Endothelial cell of umbilical vein (primary cell): ENCODE measurements around the gene MIX23.

Source experiments
- EZH2 ChIP-seq: IDR thresholded peaks from 2 replicates; pipeline ENCODE4 v1.6.1; 2012; ENCODE audit warnings: borderline replicate concordance, low read depth, mild to moderate bottlenecking, moderate library complexity, low read length, inconsistent platforms; ENCODE audit not compliant: severe bottlenecking
- FOS ChIP-seq: IDR thresholded peaks from 2 replicates; pipeline ENCODE4 v1.6.1; 2011; ENCODE audit warnings: mild to moderate bottlenecking, low read length, moderate library complexity, borderline replicate concordance; ENCODE audit not compliant: insufficient read depth
- GATA2 ChIP-seq: IDR thresholded peaks from 2 replicates; pipeline ENCODE4 v1.7.0; 2011; ENCODE audit warnings: low read depth, mild to moderate bottlenecking, moderate library complexity, mixed read lengths, low read length; ENCODE audit not compliant: insufficient read length, insufficient read depth
- JUN ChIP-seq: IDR thresholded peaks from 2 replicates; pipeline ENCODE4 v1.6.1; 2011; ENCODE audit warnings: borderline replicate concordance, low read depth; ENCODE audit not compliant: insufficient read length, insufficient read depth
- MYC ChIP-seq: IDR thresholded peaks from one replicate; pipeline ENCODE4 v1.6.1; 2011; ENCODE audit warnings: mild to moderate bottlenecking, low read depth, low read length
- POLR2A ChIP-seq: IDR thresholded peaks from 2 replicates; pipeline ENCODE4 v1.6.1; 2012; ENCODE audit warnings: low read depth, mild to moderate bottlenecking, control low read depth, low read length
- POLR2AphosphoS5 ChIP-seq: IDR thresholded peaks from 2 replicates; pipeline ENCODE4 v1.6.1; 2012; ENCODE audit warnings: low read depth, mild to moderate bottlenecking, control low read depth, low read length, moderate library complexity; ENCODE audit not compliant: insufficient read depth
- TF ChIP-seq, protein P1 (sequence below), 2 donors: IDR thresholded peaks; 1 replicate in 1 of 2; 2 replicates in 1 of 2; pipeline ENCODE4 v1.5.1; 2011; ENCODE audit warnings: low read length in 2 of 2, mild to moderate bottlenecking in 2 of 2, moderate library complexity in 2 of 2, control low read depth in 1 of 2, inconsistent platforms in 1 of 2, low read depth in 1 of 2; ENCODE audit not compliant: insufficient read depth in 1 of 2; ENCODE audit errors: extremely low read depth in 1 of 2

DNA sequence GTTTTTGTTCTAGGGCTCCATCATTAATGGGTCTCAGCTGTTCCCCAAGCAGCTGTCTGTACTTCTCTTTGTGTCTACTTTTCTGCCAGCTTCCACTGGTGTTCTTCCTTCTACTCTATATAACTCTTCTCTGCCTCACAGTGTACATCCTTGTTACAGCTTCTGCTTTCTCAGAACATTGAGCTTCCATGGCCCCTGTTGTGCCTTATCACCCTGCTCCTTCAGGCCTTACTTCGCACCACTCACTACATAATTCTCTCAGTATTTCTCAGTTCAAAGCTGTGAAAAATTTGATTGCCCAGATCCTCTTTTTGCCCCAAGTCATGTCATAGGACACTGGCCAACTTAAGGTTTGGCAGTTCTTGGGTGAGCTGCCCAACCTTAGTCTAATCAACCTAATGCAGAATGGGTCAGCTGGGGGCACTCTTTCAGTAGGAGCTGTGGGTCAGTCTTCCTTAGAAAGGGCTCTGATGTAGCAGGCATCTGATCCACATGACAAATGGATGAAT lies 29.1 kb downstream of the MIX23 start:
- TF ChIP-seq, protein P1, sequence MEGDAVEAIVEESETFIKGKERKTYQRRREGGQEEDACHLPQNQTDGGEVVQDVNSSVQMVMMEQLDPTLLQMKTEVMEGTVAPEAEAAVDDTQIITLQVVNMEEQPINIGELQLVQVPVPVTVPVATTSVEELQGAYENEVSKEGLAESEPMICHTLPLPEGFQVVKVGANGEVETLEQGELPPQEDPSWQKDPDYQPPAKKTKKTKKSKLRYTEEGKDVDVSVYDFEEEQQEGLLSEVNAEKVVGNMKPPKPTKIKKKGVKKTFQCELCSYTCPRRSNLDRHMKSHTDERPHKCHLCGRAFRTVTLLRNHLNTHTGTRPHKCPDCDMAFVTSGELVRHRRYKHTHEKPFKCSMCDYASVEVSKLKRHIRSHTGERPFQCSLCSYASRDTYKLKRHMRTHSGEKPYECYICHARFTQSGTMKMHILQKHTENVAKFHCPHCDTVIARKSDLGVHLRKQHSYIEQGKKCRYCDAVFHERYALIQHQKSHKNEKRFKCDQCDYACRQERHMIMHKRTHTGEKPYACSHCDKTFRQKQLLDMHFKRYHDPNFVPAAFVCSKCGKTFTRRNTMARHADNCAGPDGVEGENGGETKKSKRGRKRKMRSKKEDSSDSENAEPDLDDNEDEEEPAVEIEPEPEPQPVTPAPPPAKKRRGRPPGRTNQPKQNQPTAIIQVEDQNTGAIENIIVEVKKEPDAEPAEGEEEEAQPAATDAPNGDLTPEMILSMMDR (IDR thresholded peaks at IDR 0.05; ENCODE audit: extremely low read depth in 1 of 2, insufficient read depth in 1 of 2, low read depth in 1 of 2, low read length in 2 of 2), result no peak
- TF ChIP-seq POLR2A (no peak), MYC (no peak), POLR2AphosphoS5 (no peak), FOS (no peak), JUN (no peak), EZH2 (no peak), GATA2 (no peak)
